T-helper 17 cell (primary cell): ENCODE data around the gene SGSH. TPM values are rescaled to one million over a fixed set of nuclear protein-coding genes. Genes with fewer than 3 reads are reported as not detected.

Experiments used
- ATAC-seq: fragments of 150-1000 bp; cut with Tn5 transposase; 2 replicates; pipeline ENCODE4 v1.10.0; 2021; ENCODE audit warnings: mild to moderate bottlenecking, moderate library complexity
- DNase-seq, 3 donors: peaks; one replicate each; pipeline versions ENCODE4 v3.0.0 to v3.0.0-alpha.2; 2020 to 2021
- H3K9me3 ChIP-seq: one replicate; pipeline ENCODE4 v1.7.0; 2013; ENCODE audit warnings: low read length, mild to moderate bottlenecking; ENCODE audit not compliant: control insufficient read depth, poor library complexity, severe bottlenecking
- H3K27ac Mint-ChIP-seq: one replicate; pipeline ENCODE4 v1.8.0; 2022; ENCODE audit warnings: mild to moderate bottlenecking, moderate library complexity, mixed read lengths
- H3K27me3 Mint-ChIP-seq: one replicate; pipeline ENCODE4 v1.8.0; 2022; ENCODE audit warnings: mixed read lengths
- H3K36me3 Mint-ChIP-seq: one replicate; pipeline ENCODE4 v1.8.0; 2022; ENCODE audit warnings: low read depth, mixed read lengths
- H3K4me1 Mint-ChIP-seq: one replicate; pipeline ENCODE4 v1.8.0; 2022; ENCODE audit warnings: mild to moderate bottlenecking, mixed read lengths
- H3K4me3 Mint-ChIP-seq: one replicate; pipeline ENCODE4 v1.8.0; 2022; ENCODE audit warnings: mild to moderate bottlenecking, moderate library complexity, mixed read lengths
- total RNA-seq, 4 donors: library from RNA in 2 of 4; stranded (reverse) in 2 of 4; gene quantifications; one replicate each; pipeline ENCODE4 v1.2.3 and lab custom pipeline; 2022 to 2026

The SGSH gene
- total RNA-seq, 2 donors from 2014 or later, result 136 to 151 TPM

DNA sequence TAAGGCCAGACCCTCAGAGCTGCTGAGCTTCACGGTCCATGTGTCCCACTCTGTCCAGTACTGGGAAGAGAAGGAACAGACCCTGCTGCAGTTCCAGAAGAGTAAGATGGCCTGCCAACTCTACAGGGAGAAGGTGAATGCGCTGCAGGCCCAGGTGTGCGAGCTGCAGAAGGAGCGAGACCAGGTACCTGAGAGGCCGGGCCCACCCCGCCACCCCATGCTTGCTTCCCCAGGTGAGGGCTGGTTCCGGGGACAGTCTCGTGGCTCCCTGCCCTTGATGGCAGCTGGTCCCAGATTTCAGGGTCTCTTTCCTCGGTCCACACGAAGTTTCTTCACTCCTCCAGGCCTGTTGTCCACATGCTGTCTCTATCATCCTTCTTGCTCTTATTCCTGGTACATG lies 29.4 kb downstream of the SGSH start:
- ATAC-seq, result no peak

DNA sequence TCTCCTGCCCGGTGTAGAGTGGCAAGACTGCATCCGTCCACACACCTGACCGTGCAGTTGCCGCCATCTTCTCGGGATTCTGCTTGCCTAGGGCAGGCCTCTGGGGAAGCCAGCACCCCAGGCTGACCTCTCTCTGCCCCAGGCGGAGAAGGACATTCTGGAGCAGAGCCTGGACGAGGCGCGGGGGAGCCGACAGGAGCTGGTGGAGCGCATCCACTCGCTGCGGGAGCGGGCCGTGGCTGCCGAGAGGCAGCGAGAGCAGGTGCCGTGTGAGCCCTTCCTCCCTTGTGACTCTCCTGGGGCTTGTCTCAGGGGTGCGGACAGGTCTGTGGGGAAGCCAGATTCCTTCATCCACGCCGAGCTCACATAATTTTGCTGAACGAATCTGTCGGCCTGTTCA lies 30.5 kb downstream of the SGSH start:
- ATAC-seq (no peak), DNase-seq (no peak)
- Mint-ChIP-seq H3K27me3 (peaks cover 31% of the 10 kb centered on the region), H3K4me1 (peaks cover 4% of the 10 kb centered on the region), H3K27ac (no peak overlapping the region), H3K4me3 (no peak overlapping the region), H3K36me3 (peaks cover 4% of the 10 kb centered on the region)
- H3K9me3 ChIP-seq, result no peaks in the 10 kb centered on the region

More for the DNA sequence above, 29.4 kb downstream of the SGSH start:
- Mint-ChIP-seq H3K27me3 (peaks cover 27% of the 10 kb centered on the region), H3K27ac (no peak overlapping the region), H3K36me3 (peaks cover 4% of the 10 kb centered on the region), H3K4me1 (peaks cover 4% of the 10 kb centered on the region), H3K4me3 (no peak overlapping the region)
- DNase-seq, result no peak
- H3K9me3 ChIP-seq, result no peaks in the 10 kb centered on the region

GRCh38 chr17:80187515-80187941 lies 32.6 kb downstream of the SGSH start:
- Mint-ChIP-seq H3K4me3 (no peak overlapping the region), H3K27ac (no peak overlapping the region), H3K36me3 (no peaks in the 10 kb centered on the region), H3K27me3 (peaks cover 28% of the 10 kb centered on the region), H3K4me1 (peaks cover 2% of the 10 kb centered on the region)
- DNase-seq (no peak), ATAC-seq (no peak)
- no peaks in the 10 kb centered on the region for H3K9me3 ChIP-seq

DNA sequence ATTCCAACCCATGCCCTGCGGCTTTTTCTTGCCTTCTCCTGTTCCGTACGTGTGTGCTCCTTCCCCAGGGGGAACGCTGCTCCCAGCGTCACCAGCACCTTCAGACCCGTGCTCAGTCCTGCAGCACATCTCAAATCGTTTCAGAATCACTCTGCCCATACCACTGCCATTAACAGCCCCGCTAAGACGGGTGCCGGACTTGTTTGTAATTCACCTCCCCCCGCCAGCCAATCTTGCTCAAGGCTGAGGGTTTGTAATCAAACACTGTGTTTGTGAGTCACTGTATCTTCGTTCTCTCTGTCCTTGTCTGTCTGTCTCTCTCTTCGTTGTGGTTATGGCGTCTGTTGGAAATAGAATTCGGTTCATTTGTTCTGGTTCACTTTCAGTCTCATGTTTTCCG lies 33.0 kb downstream of the SGSH start:
- no peak overlapping the region for H3K4me3 Mint-ChIP-seq
- peaks cover 2% of the 10 kb centered on the region for H3K4me1 Mint-ChIP-seq
- H3K27me3 Mint-ChIP-seq, result peaks cover 28% of the 10 kb centered on the region
- DNase-seq (no peak), ATAC-seq (no peak)
- no peaks in the 10 kb centered on the region for H3K36me3 Mint-ChIP-seq
- H3K9me3 ChIP-seq, result no peaks in the 10 kb centered on the region
- H3K27ac Mint-ChIP-seq, result no peak overlapping the region

DNA sequence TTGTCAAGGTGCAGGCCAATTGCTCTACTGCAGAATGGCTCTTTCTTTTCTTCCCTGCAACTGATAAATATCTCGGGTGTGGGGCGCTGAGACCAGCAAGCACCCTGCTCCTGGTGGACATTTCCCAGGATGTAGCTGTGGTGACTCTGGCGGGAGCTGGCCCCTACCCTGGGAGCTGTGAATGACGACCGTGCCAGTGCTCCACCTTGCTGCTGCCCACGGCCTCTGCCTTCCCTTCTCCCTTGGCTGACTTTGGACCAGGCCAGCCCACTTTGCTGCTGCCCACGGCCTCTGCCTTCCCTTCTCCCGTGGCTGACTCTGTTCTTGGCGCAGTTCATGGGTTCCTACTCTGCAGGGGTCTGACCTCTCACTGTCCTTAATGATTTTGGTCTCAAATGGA lies 34.2 kb downstream of the SGSH start:
- DNase-seq, result no peak

DNA sequence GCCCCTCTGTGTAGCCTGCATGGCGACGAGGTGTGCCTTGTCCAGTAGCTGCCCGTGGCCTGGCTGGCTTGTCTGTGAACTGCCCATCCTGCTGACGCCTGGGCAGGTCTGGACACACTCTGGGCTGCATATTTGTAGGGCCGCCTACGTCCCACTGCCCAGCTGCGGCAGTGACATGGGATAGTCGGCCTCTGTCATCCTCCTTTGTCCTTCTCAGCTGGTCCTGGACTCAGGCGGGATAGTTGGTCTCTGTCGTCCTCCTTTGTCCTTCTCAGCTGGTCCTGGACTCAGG lies 35.8 kb downstream of the SGSH start:
- no peaks in the 10 kb centered on the region for H3K36me3 Mint-ChIP-seq
- H3K9me3 ChIP-seq, result no peaks in the 10 kb centered on the region
- no peak overlapping the region for H3K4me3 Mint-ChIP-seq
- H3K27ac Mint-ChIP-seq, result no peak overlapping the region
- ATAC-seq (no peak), DNase-seq (no peak)
- peaks cover 2% of the 10 kb centered on the region for H3K4me1 Mint-ChIP-seq
- peaks cover 37% of the 10 kb centered on the region for H3K27me3 Mint-ChIP-seq

More for the DNA sequence above, 34.2 kb downstream of the SGSH start:
- no peak for ATAC-seq
- Mint-ChIP-seq H3K27me3 (peaks cover 34% of the 10 kb centered on the region), H3K27ac (no peak overlapping the region), H3K36me3 (no peaks in the 10 kb centered on the region), H3K4me3 (no peak overlapping the region), H3K4me1 (peaks cover 2% of the 10 kb centered on the region)
- no peaks in the 10 kb centered on the region for H3K9me3 ChIP-seq

DNA sequence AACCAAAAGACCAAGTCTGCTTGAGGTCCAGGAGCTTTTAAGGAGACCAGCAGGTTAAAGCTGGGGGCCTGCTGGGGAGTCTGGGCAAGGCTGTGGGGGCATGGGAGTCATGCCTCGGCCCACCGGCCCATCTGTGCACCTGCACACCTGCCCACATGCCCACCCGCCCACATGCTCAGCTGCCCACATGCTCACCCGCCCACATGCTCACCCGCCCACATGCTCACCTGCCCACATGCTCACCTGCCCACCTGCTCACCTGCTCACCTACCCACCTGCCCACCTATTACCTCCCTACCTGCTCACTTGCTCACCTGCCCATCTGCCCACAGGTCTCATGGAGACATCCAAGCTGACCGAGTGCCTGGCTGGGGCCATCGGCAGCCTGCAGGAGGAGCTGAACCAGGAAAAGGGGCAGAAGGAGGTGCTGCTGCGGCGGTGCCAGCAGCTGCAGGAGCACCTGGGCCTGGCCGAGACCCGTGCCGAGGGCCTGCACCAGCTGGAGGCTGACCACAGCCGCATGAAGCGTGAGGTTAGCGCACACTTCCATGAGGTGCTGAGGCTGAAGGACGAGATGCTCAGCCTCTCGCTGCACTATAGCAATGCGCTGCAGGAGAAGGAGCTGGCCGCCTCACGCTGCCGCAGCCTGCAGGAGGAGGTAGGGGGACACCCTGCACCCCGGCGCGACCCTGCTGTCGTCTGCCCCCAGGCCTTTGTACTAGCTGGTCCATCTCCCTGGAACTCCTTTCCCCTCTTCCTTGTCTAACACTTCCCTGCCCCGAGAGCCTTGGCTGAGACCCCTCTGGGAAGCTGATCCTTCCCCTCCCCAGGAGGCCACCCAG lies 36.3 kb downstream of the SGSH start:
- ATAC-seq (no peak), DNase-seq (no peak)
- no peaks in the 10 kb centered on the region for H3K9me3 ChIP-seq
- Mint-ChIP-seq H3K27ac (no peak overlapping the region), H3K4me3 (no peak overlapping the region), H3K4me1 (peaks cover 2% of the 10 kb centered on the region), H3K27me3 (peaks cover 43% of the 10 kb centered on the region), H3K36me3 (no peaks in the 10 kb centered on the region)

DNA sequence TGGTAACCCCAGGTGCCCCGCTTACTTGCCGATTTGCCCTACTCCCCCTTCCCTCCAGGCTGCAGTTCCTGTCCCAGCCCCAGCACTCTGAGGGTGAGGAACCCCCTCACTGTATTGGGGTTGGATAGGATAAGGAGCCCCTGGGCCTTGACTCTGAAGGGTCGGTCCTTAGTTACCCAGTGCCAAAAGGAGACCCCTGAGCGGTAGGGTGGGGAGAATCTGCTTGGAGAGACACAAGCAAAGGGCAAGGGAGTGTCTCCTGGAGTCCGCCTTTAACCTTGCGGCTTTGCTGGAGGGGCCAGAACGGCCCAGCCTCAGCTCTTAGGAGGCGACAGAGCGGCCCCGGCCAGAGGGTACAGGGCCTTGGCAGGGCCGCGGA lies 37.3 kb downstream of the SGSH start:
- H3K4me1 Mint-ChIP-seq, result peaks cover 2% of the 10 kb centered on the region
- H3K4me3 Mint-ChIP-seq, result no peak overlapping the region
- no peak for ATAC-seq
- no peaks in the 10 kb centered on the region for H3K9me3 ChIP-seq
- no peak overlapping the region for H3K27ac Mint-ChIP-seq
- H3K27me3 Mint-ChIP-seq, result peaks cover 46% of the 10 kb centered on the region
- no peaks in the 10 kb centered on the region for H3K36me3 Mint-ChIP-seq
- DNase-seq, result no peak

- H3K36me3 Mint-ChIP-seq, result no peaks in the 10 kb centered on the region
- no peak overlapping the region for H3K4me3 Mint-ChIP-seq
- H3K27me3 Mint-ChIP-seq, result peaks cover 42% of the 10 kb centered on the region
- ATAC-seq (no peak), DNase-seq (no peak)
- no peak overlapping the region for H3K27ac Mint-ChIP-seq
- no peaks in the 10 kb centered on the region for H3K9me3 ChIP-seq
- peaks cover 2% of the 10 kb centered on the region for H3K4me1 Mint-ChIP-seq
Observed at GRCh38 chr17:80182118-80182844, 37.9 kb downstream of the SGSH start.

DNA sequence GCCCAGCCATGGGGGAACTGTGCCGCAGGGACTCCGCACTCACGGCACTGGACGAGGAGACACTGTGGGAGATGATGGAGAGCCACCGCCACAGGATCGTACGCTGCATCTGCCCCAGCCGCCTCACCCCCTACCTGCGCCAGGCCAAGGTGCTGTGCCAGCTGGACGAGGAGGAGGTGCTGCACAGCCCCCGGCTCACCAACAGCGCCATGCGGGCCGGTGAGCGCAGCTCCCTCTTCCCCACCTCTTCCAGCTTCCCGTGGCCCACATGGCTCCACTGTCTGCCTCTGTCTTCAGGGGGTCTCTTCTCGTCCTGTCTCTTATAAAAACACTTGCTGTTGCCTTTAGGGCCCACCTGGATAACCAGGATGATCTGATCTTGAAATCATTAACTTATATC lies 38.7 kb downstream of the SGSH start:
- Mint-ChIP-seq H3K27me3 (peaks cover 33% of the 10 kb centered on the region), H3K4me3 (no peak overlapping the region), H3K27ac (no peak overlapping the region), H3K36me3 (no peaks in the 10 kb centered on the region), H3K4me1 (no peaks in the 10 kb centered on the region)
- H3K9me3 ChIP-seq, result no peaks in the 10 kb centered on the region
- DNase-seq (no peak), ATAC-seq (no peak)

DNA sequence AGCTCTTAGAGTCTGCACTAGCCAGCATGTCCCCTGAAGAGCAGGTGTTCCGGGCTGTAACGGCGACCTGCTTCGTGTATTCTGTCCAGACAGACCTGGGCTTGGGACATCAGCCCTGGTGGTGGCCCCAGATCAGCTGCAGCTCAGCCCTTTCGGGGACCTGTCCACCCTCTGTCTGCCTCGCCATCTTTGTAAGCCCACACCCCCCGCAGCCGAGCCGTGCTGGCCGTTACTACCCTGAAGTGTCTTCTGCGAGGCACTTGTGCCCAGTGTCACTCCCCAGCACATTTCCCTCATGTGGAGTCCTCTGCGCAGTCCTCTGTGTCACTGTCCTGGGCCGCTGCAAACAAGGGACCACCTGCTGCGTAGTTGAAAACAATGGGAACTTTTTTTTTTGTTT lies 39.9 kb downstream of the SGSH start:
- H3K4me1 Mint-ChIP-seq, result no peaks in the 10 kb centered on the region

GRCh38 chr17:80177986-80178595 lies 42.0 kb downstream of the SGSH start:
- H3K4me1 Mint-ChIP-seq, result no peaks in the 10 kb centered on the region
- no peaks in the 10 kb centered on the region for H3K9me3 ChIP-seq
- no peak overlapping the region for H3K27ac Mint-ChIP-seq
- no peak overlapping the region for H3K4me3 Mint-ChIP-seq
- ATAC-seq (no peak), DNase-seq (no peak)
- H3K36me3 Mint-ChIP-seq, result no peaks in the 10 kb centered on the region
- peaks cover 22% of the 10 kb centered on the region for H3K27me3 Mint-ChIP-seq

More for the DNA sequence above, 39.9 kb downstream of the SGSH start:
- no peaks in the 10 kb centered on the region for H3K36me3 Mint-ChIP-seq
- DNase-seq (no peak), ATAC-seq (no peak)
- H3K27me3 Mint-ChIP-seq, result peaks cover 26% of the 10 kb centered on the region
- H3K27ac Mint-ChIP-seq, result no peak overlapping the region
- no peak overlapping the region for H3K4me3 Mint-ChIP-seq
- H3K9me3 ChIP-seq, result no peaks in the 10 kb centered on the region

- peaks cover 20% of the 10 kb centered on the region for H3K27me3 Mint-ChIP-seq
- H3K4me3 Mint-ChIP-seq, result no peak overlapping the region
- ATAC-seq (no peak), DNase-seq (no peak)
- no peaks in the 10 kb centered on the region for H3K36me3 Mint-ChIP-seq
- H3K9me3 ChIP-seq, result no peaks in the 10 kb centered on the region
- H3K27ac Mint-ChIP-seq, result no peak overlapping the region
- no peaks in the 10 kb centered on the region for H3K4me1 Mint-ChIP-seq
Observed at GRCh38 chr17:80176757-80177156, 43.4 kb downstream of the SGSH start.
